ENCODE results near the gene TGM3.

DNA sequence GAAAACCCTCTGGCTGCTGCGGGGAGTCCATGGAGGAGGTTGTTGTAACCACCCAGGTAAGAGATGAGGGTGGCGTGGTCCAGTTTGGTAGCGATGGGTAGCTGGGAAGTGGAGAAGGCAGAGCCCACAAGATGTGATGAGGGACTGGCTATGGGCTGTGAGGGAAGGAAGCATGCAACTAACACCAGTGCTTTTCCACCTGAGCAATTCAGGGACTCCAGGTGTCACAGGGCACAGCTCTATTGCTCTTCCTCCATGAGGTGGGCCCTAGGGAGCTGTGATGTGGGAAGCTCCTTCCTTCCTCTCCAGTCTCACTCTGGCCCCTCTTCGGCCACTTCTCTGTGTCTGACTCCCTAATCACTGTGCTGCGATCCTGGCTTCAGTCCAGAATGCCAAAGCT, 52.5 kb downstream of the TGM3 start:
- TF ChIP-seq, protein P1, sequence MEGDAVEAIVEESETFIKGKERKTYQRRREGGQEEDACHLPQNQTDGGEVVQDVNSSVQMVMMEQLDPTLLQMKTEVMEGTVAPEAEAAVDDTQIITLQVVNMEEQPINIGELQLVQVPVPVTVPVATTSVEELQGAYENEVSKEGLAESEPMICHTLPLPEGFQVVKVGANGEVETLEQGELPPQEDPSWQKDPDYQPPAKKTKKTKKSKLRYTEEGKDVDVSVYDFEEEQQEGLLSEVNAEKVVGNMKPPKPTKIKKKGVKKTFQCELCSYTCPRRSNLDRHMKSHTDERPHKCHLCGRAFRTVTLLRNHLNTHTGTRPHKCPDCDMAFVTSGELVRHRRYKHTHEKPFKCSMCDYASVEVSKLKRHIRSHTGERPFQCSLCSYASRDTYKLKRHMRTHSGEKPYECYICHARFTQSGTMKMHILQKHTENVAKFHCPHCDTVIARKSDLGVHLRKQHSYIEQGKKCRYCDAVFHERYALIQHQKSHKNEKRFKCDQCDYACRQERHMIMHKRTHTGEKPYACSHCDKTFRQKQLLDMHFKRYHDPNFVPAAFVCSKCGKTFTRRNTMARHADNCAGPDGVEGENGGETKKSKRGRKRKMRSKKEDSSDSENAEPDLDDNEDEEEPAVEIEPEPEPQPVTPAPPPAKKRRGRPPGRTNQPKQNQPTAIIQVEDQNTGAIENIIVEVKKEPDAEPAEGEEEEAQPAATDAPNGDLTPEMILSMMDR (optimal IDR thresholded peaks at IDR 0.05 in 1 of 3, IDR thresholded peaks at IDR 0.05 in 1 of 3, conservative IDR thresholded peaks at IDR 0.05 in 1 of 3; ENCODE audit: extremely low read depth in 1 of 3, insufficient read depth in 2 of 3, low read length in 3 of 3), result no peak
- TF ChIP-seq EZH2 (IDR thresholded peaks at IDR 0.05; ENCODE audit: low read length), result no peak
